Measurements from ENCODE around the gene ZNF521.

DNA sequence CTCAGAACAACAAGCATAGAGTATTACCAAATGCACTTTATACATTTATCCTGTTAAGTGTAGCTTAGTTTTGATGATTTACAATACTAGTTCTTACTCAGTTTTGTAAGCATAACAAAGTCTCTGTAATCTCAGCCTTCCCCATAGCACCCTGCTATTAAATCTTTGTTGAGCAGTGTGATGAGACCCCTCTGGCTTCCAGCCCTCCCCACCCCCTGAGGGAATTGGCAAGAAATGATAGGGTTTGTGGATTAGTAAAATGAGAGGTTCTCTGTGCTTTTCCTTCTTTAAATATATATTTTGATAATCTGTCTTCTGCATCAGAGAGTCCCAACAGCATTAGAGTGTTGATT lies 37.2 kb downstream of the ZNF521 start:
- TF ChIP-seq MTA2 (IDR thresholded peaks at IDR 0.05; ENCODE audit: low read depth) (no peak), EZH2 (IDR thresholded peaks at IDR 0.05; ENCODE audit: borderline replicate concordance, control insufficient read depth, low read depth, low read length) (no peak), ZNF274 (IDR thresholded peaks at IDR 0.05; ENCODE audit: insufficient read depth, insufficient read length) (no peak), STAT3 (IDR thresholded peaks at IDR 0.05; ENCODE audit: low read depth, low read length) (no peak), POLR2AphosphoS2 (IDR thresholded peaks at IDR 0.05; ENCODE audit: low read depth, low read length) (no peak), SIN3A (IDR thresholded peaks at IDR 0.05; ENCODE audit: low read depth, low read length) (no peak), SUZ12 (IDR thresholded peaks at IDR 0.05; ENCODE audit: unreplicated experiment) (no peak), ETV6 (conservative IDR thresholded peaks at IDR 0.05 in 1 of 2, IDR thresholded peaks at IDR 0.05 in 1 of 2; ENCODE audit: borderline replicate concordance in 1 of 2, low read depth in 1 of 2) (no peak)
- TF ChIP-seq, protein P1, sequence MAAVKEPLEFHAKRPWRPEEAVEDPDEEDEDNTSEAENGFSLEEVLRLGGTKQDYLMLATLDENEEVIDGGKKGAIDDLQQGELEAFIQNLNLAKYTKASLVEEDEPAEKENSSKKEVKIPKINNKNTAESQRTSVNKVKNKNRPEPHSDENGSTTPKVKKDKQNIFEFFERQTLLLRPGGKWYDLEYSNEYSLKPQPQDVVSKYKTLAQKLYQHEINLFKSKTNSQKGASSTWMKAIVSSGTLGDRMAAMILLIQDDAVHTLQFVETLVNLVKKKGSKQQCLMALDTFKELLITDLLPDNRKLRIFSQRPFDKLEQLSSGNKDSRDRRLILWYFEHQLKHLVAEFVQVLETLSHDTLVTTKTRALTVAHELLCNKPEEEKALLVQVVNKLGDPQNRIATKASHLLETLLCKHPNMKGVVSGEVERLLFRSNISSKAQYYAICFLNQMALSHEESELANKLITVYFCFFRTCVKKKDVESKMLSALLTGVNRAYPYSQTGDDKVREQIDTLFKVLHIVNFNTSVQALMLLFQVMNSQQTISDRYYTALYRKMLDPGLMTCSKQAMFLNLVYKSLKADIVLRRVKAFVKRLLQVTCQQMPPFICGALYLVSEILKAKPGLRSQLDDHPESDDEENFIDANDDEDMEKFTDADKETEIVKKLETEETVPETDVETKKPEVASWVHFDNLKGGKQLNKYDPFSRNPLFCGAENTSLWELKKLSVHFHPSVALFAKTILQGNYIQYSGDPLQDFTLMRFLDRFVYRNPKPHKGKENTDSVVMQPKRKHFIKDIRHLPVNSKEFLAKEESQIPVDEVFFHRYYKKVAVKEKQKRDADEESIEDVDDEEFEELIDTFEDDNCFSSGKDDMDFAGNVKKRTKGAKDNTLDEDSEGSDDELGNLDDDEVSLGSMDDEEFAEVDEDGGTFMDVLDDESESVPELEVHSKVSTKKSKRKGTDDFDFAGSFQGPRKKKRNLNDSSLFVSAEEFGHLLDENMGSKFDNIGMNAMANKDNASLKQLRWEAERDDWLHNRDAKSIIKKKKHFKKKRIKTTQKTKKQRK (IDR thresholded peaks at IDR 0.05; ENCODE audit: low read depth, low read length): no peak
